ENCODE data around the gene NEGR1.

Gene NEGR1

DNA sequence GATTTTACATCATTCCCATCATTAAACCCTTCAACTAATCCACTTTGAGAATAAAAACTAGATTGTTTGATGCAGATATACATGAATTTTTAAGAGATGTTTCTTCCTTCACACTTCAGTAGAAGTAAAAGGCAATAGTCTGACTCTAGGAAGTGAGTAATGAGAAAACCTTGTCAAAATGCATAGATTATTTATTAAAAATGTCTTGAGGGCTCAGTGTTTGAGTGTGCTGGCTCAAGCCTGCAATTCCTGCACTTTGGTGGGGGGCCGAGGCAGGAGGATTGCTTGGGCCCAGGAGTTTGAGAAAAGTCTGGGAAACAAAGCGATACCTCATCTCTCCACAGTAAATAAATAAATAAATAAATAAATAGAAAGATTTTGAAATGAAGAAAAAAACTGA is 177.1 kb downstream of the NEGR1 start:
- no peak overlapping the region for H3K4me3 ChIP-seq (ENCODE audit: low read depth, low read length)
- no peak for DNase-seq (ENCODE audit: low read depth, low spot score)
- in situ Hi-C loops (cut with HindIII; ENCODE audit: low sequenced_read_pairs), result no loop called here
- TF ChIP-seq, protein P1, sequence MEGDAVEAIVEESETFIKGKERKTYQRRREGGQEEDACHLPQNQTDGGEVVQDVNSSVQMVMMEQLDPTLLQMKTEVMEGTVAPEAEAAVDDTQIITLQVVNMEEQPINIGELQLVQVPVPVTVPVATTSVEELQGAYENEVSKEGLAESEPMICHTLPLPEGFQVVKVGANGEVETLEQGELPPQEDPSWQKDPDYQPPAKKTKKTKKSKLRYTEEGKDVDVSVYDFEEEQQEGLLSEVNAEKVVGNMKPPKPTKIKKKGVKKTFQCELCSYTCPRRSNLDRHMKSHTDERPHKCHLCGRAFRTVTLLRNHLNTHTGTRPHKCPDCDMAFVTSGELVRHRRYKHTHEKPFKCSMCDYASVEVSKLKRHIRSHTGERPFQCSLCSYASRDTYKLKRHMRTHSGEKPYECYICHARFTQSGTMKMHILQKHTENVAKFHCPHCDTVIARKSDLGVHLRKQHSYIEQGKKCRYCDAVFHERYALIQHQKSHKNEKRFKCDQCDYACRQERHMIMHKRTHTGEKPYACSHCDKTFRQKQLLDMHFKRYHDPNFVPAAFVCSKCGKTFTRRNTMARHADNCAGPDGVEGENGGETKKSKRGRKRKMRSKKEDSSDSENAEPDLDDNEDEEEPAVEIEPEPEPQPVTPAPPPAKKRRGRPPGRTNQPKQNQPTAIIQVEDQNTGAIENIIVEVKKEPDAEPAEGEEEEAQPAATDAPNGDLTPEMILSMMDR (IDR thresholded peaks at IDR 0.05; ENCODE audit: low read depth, low read length), result no peak

DNA sequence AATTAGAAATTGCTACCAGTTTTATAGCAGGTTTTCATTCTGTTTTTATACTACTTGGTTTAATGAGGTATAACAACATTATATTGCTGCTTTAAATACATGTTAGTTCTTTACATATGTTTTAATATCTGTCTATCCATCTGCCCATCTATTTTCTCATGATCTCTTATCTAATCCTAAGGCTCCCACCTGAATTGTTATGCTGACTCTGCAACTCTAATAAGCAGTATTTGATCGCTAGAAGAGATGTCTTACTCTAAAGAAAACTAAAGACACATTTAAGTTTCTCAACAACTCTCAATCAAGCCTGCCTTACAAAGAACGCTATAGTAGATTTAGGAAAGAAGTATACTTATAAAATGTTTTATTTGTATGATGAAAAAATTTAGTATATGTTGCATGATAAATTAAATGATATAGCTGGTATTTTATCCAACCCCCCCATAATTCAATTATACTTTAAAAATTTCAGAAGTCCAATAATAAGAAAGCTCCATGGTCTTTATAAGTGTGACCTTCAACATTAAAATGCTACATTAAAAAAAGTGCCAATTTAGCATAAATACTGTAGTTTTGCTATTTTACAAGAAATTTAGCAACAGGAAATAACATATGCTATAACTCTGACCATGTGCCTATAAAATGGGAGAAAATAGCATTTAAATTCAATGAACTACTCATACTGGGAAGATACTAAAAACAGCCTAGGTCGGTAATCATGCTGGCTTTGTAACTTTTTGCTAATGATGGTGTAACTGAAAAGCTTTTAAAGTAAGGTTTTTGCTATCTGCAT is 180.3 kb downstream of the NEGR1 start:
- no peak overlapping the region for H3K4me3 ChIP-seq (ENCODE audit: low read depth, low read length)
- in situ Hi-C loops (cut with HindIII; ENCODE audit: low sequenced_read_pairs), result no loop called here
- no peak for DNase-seq (ENCODE audit: low read depth, low spot score)
- TF ChIP-seq, protein P1 (IDR thresholded peaks at IDR 0.05; ENCODE audit: low read depth, low read length), result no peak

DNA sequence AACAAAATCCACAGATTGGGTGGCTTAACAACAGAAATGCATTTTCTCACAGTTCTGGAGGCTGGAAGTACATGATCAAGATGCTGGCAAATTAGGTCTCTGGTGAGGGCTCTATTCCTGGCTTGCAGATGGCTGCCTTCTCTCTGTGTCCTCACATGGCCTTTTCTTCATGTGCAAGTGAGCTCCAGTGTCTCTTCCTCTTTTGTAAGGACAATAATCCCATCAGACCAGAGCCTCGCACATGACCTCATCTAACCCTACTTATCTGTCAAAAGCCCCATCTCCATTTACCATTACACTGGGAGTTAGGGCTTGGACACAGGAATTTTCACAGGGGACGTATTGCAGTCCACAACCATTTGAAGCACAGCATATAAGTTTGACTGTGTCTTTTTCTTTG is 181.6 kb downstream of the NEGR1 start:
- in situ Hi-C loops (cut with HindIII; ENCODE audit: low sequenced_read_pairs), result no loop called here
- no peak overlapping the region for H3K4me3 ChIP-seq (ENCODE audit: low read depth, low read length)
- no peak for DNase-seq (ENCODE audit: low read depth, low spot score)
- TF ChIP-seq, protein P1 (IDR thresholded peaks at IDR 0.05; ENCODE audit: low read depth, low read length), result no peak

DNA sequence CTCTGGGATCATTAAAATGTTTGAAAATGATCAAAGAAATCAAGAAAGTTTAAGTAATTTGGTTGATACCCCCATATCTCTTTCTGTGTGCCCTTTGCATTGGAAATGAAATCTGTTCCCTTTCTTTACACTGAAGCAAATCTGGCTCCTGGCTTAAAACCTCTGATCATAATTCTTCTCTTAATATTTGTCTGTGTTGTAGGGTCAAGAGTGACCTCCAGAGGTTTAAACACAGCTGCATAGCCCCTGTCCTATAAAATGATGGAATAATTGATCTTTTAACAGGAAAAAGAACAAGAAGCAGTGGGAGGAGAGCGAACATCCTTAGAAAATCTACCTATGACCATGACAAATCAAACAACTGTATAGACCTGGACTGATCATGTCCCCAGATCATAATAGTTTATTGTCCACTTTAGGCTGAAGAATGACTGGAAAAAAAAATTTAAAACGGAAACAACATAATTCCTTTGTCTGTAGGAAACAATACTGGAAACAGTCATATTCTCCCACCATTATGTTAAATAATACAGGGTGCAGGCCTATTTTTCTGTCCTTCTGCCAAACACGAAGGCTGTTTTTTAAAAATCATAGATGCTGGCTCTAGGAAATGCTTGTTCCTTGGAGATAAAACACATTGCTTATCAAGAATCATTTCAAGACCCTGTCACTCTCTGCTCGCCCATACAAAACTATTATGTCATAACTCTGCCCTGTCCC is 184.3 kb downstream of the NEGR1 start:
- TF ChIP-seq, protein P1 (IDR thresholded peaks at IDR 0.05; ENCODE audit: low read depth, low read length), result no peak
- H3K4me3 ChIP-seq (ENCODE audit: low read depth, low read length), result no peak overlapping the region
- in situ Hi-C loops (cut with HindIII; ENCODE audit: low sequenced_read_pairs), result no loop called here
- DNase-seq (ENCODE audit: low read depth, low spot score), result no peak

DNA sequence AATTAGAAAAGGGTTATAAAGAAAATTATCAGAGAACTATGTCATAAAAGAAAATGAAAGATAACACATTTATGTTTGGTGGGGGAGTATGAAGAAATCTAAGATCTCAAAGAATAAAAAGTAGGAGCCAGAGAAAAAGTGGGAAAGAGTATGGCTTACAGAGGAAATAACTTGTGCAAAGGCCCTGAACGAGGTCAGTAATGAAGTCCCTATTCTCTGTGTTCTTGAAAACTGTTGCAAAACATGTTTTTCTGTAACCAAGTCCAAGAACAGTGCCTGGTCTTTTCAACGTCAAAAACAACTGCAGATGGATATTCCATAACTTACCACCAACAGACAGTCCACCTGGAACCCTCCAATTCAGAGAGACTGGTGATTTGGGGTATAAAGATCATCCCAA is 188.1 kb downstream of the NEGR1 start:
- H3K4me3 ChIP-seq (ENCODE audit: low read depth, low read length), result no peak overlapping the region
- in situ Hi-C loops (cut with HindIII; ENCODE audit: low sequenced_read_pairs), result no loop called here
- DNase-seq (ENCODE audit: low read depth, low spot score), result no peak
- TF ChIP-seq, protein P1 (IDR thresholded peaks at IDR 0.05; ENCODE audit: low read depth, low read length), result no peak

DNA sequence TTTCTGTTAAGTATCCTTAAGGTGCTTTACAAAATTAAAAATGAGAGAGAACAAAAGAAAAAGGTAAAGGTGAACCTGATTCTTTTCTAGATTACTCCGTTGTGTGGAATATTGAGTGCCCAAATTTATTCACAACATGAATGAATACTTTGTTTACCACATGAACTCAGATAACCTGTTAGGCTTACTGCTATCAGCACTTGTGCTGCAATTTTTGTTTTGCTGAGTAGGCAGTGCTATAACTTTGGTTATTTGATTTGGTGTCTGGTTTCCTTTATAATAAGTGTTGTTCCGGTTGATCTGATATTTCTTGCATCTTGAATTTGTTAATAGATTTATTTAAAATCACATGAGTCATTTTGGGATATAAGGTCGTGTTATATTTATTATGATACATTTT is 195.9 kb downstream of the NEGR1 start:
- no peak for DNase-seq (ENCODE audit: low read depth, low spot score)
- TF ChIP-seq, protein P1 (IDR thresholded peaks at IDR 0.05; ENCODE audit: low read depth, low read length), result no peak
- in situ Hi-C loops (cut with HindIII; ENCODE audit: low sequenced_read_pairs), result no loop called here
- H3K4me3 ChIP-seq (ENCODE audit: low read depth, low read length), result no peak overlapping the region
